Measurements from ENCODE around the gene CLEC16A. TPM values are rescaled to one million over a fixed set of nuclear protein-coding genes. Genes with fewer than 3 reads are reported as not detected.

Gene CLEC16A
- polyA plus RNA-seq, 3 donors = 3.4 to 12.0 (median 5.8) TPM

GRCh38 chr16:11095935-11096334 is 151.6 kb downstream of the CLEC16A start:
- peaks cover 8 to 17% of the 10 kb centered on the region in 2 donors for H3K4me1 ChIP-seq (ENCODE audit: control insufficient read depth in 1 of 2, insufficient read depth in 2 of 2, low read length in 2 of 2)
- peaks cover 9% of the 10 kb centered on the region for H4K20me1 ChIP-seq (ENCODE audit: insufficient read depth, low read length)
- peaks cover 19% of the 10 kb centered on the region for H3K4me1 Mint-ChIP-seq
- no peak overlapping the region for H3K9ac ChIP-seq (ENCODE audit: insufficient read depth, low read length, poor library complexity, severe bottlenecking)
- peaks cover 41 to 44% of the 10 kb centered on the region in 2 donors for H3K36me3 Mint-ChIP-seq
- TF ChIP-seq, protein P1, sequence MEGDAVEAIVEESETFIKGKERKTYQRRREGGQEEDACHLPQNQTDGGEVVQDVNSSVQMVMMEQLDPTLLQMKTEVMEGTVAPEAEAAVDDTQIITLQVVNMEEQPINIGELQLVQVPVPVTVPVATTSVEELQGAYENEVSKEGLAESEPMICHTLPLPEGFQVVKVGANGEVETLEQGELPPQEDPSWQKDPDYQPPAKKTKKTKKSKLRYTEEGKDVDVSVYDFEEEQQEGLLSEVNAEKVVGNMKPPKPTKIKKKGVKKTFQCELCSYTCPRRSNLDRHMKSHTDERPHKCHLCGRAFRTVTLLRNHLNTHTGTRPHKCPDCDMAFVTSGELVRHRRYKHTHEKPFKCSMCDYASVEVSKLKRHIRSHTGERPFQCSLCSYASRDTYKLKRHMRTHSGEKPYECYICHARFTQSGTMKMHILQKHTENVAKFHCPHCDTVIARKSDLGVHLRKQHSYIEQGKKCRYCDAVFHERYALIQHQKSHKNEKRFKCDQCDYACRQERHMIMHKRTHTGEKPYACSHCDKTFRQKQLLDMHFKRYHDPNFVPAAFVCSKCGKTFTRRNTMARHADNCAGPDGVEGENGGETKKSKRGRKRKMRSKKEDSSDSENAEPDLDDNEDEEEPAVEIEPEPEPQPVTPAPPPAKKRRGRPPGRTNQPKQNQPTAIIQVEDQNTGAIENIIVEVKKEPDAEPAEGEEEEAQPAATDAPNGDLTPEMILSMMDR (IDR thresholded peaks at IDR 0.05) = no peak
- no peak overlapping the region for H3K27ac Mint-ChIP-seq
- H3K9me3 ChIP-seq (replicated peaks in 1 of 2; ENCODE audit: control insufficient read depth in 1 of 2, insufficient read depth in 1 of 2, low read length in 2 of 2) = no peaks in the 10 kb centered on the region
- DNase-seq = no peak
- H3K4me2 ChIP-seq (replicated peaks; ENCODE audit: extremely low read depth, low read length, poor library complexity, severe bottlenecking) = no peak overlapping the region
- H3K79me2 ChIP-seq (ENCODE audit: insufficient read depth, low read length) = no peaks in the 10 kb centered on the region
- H3K4me3 Mint-ChIP-seq = no peak overlapping the region
- H3K36me3 ChIP-seq (replicated peaks in 1 of 2; ENCODE audit: control insufficient read depth in 1 of 2, insufficient read depth in 2 of 2, low read length in 2 of 2) = peaks cover 0 to 41% of the 10 kb centered on the region in 2 donors
- H3K27me3 ChIP-seq (ENCODE audit: control insufficient read depth in 2 of 2, insufficient read depth in 2 of 2, low read length in 2 of 2) = no peaks in the 10 kb centered on the region
- H3K27ac ChIP-seq (ENCODE audit: low read depth in 1 of 2, low read length in 2 of 2) = no peak overlapping the region
- no peaks in the 10 kb centered on the region for H3K9me3 Mint-ChIP-seq
- H2AFZ ChIP-seq (ENCODE audit: insufficient read depth, low read depth, low read length, poor library complexity, severe bottlenecking) = no peak overlapping the region
- intact Hi-C loops (cut with micrococcal nuclease) = no loop called here
- no peak overlapping the region for H3K4me3 ChIP-seq (replicated peaks in 1 of 3; ENCODE audit: low read depth in 2 of 3, low read length in 3 of 3)
- WGBS (ENCODE audit: insufficient coverage) = no CpG with 5 or more reads among the region's 4 CpGs
- peaks cover 0 to 2% (median 0%) of the 10 kb centered on the region in 3 donors for H3K27me3 Mint-ChIP-seq (ENCODE audit: low read depth in 3 of 3)

DNA sequence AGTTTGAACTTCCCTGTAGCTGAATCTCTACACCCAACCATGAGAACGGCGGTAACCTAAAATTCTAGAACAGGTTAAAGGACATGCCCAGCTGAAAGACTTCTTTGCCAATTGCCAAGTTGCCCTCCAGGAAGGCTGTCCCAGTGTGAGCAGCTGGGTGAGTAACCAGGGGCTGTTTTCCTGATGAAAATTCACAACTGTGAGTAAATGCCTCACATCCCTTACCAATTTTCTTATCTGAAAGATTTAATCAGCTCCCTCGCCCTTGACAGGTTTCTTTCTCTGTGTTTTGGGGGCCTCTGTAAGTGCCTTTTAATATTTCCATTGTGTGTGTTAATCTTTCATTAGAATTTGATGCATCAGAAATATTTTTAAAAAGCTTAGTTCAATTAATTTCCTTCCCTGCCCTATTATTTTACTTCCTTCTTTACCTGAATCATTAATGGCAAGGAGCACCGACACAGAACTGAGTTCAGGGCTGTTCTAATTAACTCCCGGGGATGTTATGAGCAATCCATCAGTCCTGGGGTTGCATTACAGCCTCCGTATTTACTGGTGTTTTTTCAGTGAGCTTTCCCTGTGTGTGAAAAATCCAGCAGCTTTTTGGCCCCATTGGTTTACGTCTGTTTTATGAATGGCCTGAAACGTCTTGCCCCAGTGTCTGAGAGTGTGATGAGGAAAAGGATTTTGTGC is 152.9 kb downstream of the CLEC16A start:
- Histone ChIP-seq H3K9me3 (replicated peaks in 1 of 2; ENCODE audit: control insufficient read depth in 1 of 2, insufficient read depth in 1 of 2, low read length in 2 of 2) (no peaks in the 10 kb centered on the region), H3K79me2 (ENCODE audit: insufficient read depth, low read length) (no peaks in the 10 kb centered on the region), H3K36me3 (replicated peaks in 1 of 2; ENCODE audit: control insufficient read depth in 1 of 2, insufficient read depth in 2 of 2, low read length in 2 of 2) (peaks cover 0 to 28% of the 10 kb centered on the region in 2 donors), H4K20me1 (ENCODE audit: insufficient read depth, low read length) (peaks cover 9% of the 10 kb centered on the region), H3K4me3 (replicated peaks in 1 of 3; ENCODE audit: low read depth in 2 of 3, low read length in 3 of 3) (no peak overlapping the region), H3K4me2 (replicated peaks; ENCODE audit: extremely low read depth, low read length, poor library complexity, severe bottlenecking) (no peak overlapping the region), H3K4me1 (ENCODE audit: control insufficient read depth in 1 of 2, insufficient read depth in 2 of 2, low read length in 2 of 2) (peaks cover 8 to 11% of the 10 kb centered on the region in 2 donors), H2AFZ (ENCODE audit: insufficient read depth, low read depth, low read length, poor library complexity, severe bottlenecking) (no peak overlapping the region), H3K27me3 (ENCODE audit: control insufficient read depth in 2 of 2, insufficient read depth in 2 of 2, low read length in 2 of 2) (no peaks in the 10 kb centered on the region), H3K27ac (ENCODE audit: low read depth in 1 of 2, low read length in 2 of 2) (no peak overlapping the region), H3K9ac (ENCODE audit: insufficient read depth, low read length, poor library complexity, severe bottlenecking) (no peak overlapping the region)
- DNase-seq = no peak
- 98% methylated on average over 5 of the region's 8 CpGs for WGBS (ENCODE audit: insufficient coverage)
- Mint-ChIP-seq H3K4me3 (no peak overlapping the region), H3K27ac (no peak overlapping the region), H3K9me3 (no peaks in the 10 kb centered on the region), H3K4me1 (peaks cover 19% of the 10 kb centered on the region), H3K36me3 (peaks cover 41% of the 10 kb centered on the region in 2 donors), H3K27me3 (ENCODE audit: low read depth in 3 of 3) (no peaks in the 10 kb centered on the region)
- intact Hi-C loops (cut with micrococcal nuclease) = no loop called here
- TF ChIP-seq, protein P1 (IDR thresholded peaks at IDR 0.05) = no peak

Measured in CD14-positive monocyte (primary cell).